GM18511 (cell line): Measurements from ENCODE around the gene TTC34.

ENCODE experiments used
- ATAC-seq: cut with Tn5 transposase; IDR thresholded peaks from one replicate; pipeline ENCODE4 v1.9.1; 2021; ENCODE audit warnings: mild to moderate bottlenecking, moderate library complexity; ENCODE audit not compliant: unreplicated experiment

The TTC34 gene

DNA sequence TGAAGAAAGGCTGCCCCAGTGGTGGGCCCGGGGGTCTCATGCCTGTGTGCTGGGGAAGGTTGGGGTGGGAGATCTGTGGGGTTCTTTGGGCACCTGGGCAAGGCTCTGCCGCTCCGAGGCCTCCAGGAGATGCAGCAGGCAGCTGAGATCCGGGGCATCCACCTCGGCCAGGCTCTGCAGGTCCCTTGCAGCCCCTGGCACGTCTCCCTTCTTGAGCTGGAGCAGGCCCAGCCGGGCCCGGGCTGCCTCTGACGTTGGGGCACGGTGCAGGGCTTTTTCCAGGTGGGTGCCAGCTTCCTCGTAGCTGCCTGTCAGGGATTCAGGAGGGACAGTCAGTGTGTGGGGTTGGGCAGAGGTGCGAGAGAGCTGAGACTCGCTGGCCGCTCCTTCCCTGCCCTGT, 157.3 kb downstream of the TTC34 start:
- no peak for ATAC-seq

DNA sequence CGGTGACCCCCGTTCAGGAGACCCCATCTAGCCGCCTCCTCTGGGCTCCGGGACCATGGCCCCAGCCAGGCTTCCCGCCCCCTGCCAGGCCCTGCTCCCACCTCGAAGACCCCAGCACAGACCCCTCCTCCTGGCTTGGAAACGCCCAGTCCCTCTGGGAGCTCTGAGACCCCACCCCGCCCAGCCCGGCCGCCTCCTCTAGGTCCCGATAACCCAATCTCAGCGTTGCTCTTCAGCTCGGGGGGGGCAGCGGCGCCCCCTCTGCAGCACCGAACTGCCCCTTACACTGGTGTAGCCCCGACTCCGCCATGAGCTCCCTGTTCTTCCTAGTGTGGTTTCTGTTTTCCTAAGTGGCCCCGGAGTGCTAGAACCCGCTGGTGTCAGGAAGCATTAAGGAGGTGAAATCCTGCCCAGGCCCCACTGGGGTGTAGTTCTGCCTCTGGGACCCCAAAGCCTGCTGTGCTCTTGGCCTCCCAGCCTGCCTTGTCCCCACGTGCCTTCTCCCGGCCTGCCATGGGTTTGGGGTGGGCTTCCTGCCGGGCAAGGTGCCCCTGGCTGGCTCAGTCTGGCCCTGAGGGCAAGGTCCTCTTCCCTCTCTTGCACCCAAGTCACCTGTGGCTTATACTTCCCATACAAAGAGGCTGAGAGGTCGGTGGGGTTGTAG, 157.9 kb downstream of the TTC34 start:
- no peak for ATAC-seq

DNA sequence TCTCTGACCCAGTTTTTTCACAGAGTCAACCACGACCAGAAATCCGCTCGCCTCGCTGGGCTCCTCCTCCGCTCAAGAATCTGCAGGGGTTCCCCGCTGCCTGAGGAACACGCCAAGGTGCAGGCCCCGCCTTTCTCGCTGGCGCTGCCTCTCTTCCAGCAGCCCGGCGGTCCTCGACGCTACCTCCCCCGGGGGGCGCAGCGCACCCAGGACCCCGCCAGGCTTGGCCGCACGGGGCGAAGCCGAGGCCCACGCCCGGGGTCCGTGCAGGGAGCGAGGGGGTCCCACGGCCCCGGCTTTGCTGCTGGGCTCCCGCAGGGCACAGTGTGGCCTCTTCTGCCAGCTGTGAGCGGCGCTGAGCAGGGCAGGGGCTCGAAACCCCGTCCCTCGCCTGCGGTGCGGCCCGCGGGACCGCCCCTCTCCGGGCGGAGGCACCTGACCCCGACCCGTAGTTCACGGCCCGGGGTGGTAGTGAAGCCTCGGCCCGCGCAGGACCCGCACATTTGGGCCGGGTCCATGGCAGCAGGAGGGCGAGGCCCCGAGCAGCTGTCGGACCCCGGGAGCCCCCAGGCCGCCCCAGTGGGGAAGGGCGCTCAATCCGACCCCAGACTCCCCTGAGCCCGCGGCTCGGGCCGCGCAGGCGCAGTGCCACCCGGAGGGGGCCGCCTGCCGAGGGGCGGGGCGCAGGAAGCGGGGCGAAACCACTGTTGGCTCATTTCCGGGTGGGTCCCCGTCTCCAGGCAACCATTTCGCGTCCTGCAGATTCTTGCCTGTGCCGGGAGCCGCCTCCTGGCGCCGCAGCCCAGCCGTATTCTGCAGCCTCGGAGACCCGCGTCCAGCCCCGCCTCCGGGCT, 158.7 kb downstream of the TTC34 start:
- ATAC-seq = peak; percentile 89

DNA sequence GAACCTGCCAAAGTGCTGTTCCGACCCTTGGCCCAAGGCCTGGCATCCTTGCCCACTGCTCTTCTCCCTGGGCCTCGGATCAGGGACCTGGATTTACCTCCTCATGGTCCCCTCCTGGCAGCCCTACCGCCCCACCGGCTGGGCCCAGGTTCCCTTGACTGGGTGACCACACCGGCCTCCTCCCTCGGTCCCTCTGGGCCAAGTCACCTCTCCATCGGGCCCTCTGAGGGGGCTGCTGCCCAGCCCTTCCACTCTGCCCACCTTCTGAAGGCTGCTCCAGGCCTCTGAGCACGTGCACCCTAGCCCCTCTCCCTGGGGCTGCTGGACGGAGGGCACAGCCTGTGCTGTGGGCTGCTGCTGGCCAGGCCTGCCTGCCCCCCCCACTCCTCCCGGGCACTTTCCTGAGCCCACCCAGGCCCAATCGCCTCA, 159.3 kb downstream of the TTC34 start:
- peak; percentile 2 for ATAC-seq

DNA sequence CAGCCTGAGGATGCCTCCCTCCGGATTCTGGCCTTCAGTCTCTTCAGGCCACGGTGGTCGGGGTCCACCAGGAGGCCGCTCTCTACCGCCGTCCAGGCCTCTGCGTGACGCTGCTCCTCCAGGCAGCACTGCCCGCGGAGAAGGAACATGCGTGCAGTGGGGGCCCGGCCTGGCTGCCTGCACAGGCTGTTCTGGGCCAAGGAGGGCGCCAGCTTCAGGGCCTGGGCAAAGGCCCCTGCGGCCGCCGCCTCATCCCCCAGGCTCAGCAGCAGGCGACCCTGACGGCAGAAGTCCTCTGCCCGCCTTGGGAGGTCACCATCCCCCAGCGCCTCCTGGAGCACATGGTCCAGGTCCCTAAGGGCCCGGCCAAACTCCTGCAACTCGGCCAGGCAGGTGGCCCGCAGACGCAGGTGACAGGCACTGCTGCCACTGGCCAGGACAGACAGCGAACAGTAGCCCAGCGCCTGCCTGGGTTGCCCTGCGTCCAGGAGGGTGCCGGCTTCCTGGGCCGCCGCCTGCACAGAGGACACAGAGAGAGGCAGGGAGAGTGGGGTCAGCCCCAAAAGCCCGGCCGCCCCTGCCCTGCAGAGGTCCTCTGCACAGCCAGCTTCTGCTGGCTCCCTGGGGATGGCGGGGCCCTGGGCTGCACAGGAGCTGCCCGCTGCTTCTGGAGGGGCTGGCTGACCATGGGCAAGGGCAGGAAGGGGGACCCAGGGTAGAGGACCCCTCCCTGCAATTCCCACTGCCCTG, 159.9 kb downstream of the TTC34 start:
- ATAC-seq = no peak

DNA sequence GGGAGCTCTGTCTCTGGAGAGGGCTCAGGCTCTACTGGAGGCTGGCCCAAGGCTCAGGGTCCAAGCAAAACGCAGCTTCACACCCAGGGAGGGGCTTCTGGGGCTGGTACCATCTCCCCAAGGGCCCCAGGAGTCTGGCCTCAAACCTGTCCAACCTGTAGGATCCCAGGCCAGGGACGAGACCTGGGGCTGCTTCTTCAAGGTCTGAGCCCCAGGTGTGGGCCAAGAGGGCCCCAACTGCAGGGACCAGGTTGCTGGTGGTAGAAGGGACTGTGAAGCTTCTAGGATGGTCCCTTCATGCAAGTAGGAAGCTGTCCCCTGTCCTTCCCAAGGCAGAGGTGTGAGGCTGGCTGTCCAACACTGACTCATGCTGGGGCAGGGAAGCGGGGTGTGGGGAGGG, 160.9 kb downstream of the TTC34 start:
- no peak for ATAC-seq

DNA sequence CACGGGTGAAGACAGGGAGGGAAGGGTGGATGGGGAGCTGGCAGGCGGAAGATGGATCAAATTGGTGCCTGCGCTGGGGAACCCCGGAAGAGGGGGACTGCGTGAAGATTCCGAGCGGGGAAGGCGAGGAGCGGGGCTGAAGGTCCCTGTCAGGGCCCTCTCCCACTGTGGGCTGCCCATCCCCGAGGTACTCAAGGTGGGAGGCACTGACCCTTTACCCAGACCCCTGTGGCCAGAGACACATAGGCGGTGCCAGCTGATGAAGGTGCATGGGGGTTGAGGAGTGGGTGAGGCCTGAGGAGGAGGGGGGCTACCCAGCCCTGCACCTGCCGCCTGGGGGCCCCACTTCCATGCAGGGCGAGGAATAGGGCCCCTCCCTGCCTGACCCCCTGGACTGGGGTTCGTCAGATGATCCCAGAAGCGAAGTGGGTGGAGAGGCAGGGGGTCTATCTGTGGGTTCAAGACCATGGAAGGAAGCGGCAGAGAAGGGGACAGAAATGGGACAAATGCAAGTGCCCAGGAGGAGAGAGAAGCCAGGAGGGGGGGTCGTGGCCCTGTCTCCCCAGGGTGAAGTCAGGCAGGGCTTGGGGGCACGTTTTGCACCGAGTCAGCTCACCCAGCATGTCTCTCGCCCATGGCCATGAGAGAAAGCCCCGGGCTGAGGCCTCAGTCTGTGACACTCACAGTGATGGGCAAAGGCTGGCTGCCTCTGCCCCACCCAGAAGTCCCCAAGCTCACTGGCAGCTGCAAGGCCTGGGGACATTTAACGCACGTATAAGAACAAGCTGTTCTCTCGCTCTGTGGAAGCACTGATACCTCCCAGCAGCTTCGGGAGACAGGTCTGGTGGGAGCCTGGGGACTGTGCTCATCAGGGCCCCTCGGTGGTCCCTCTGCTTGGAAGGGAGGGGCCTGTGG, 161.6 kb downstream of the TTC34 start:
- ATAC-seq = no peak

DNA sequence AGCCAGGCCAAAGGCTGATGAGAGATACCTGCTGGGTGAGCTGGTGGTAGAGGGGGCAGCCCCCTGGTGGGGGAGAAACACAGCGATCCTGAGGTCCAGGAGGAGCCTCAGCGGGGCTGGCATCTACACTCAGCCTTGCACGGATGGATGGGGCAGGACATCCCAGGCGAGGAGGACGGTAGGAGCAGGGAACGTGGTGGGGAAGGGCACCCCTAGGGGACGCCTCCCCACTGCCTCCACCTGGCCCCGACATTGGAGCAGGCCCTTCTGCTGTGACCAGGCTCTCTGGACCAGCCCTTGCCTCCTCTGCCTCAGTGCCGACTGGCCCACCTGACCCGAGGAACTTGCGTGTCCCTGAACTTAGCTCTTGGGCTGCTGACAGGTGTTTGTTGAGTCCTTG, 162.3 kb downstream of the TTC34 start:
- no peak for ATAC-seq

DNA sequence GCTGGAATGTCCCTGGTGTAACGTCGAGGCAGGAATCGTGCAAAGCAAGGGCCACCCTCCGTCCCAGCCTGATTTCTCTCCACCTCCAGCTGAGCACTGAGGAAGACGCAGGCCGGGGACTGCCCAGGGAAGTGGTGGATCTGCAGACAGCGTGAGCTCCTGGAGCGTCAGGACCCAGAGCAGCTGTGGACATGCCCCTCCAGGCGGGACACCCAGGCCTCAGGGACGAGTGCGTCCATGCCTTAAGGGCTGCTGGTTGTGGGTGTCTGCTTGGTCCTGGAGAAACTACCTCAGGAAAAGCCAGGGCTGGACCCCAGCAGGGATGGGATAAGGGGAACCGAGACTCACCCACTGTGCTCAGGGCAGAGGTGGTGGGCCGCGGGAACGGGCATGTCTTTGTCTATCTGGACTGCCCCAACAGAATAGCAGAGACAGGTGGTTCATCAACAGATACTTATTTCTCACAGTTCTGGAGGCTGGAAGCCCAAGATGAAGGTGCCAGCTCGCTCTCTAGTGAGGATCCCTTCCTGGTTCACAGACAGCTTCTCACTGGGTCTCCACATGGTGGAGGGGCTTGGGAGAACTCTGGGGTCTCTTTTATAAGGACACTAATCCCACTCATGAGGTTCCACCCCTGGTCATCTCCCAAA, 162.9 kb downstream of the TTC34 start:
- ATAC-seq = no peak

DNA sequence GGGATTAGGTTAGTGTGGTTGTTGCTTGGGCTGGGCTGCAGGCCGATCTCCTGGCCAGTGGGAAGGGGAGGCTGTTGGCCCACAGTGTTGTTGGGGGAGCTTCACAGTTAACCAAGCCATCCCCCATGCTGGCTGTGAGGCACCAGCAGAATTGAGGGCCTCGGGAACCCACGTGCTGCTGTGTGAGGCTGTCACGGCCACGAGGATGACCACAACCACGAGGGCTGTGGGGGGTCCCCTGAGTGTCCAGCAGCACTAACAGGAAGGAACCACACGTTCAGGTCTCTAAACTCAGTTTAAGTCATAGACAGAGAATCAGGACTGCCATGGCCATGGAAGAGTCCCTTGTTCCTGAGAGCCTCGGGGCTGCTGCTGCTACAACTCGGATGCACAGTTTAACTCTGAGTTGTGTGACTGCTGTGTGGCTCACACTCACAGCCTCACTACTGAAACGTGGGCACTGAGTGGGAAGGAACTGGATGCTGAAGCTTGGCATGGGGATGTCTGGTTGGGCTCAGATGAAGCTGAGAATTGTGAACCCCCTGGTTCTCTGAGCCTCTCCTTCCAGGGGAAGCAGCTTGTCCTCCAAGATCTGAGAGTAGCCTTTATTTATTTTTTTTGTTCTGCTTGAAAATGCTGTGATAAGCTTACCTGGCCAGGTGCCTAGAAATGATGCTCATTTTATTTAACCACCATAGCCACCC, 163.9 kb downstream of the TTC34 start:
- ATAC-seq = no peak

DNA sequence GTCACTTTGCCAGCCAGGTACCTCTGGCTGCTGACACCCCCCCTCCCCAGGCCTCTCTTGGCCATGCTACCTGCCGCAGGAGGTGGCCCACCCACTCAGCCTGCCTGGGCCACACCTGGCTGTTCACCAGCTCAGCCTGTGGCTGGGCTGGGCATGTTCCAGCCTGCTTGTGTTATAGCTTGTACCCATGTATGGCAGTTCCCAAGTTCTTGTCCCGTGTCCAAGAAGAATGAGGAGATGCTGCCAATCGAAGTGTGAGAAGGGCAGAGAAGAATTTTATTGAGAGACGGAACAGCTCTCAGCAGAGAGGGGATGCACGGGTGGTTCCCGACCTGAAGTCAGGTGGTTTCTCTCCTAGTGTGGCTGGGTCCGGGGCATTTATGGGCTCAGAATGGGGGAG, 164.8 kb downstream of the TTC34 start:
- ATAC-seq = no peak

DNA sequence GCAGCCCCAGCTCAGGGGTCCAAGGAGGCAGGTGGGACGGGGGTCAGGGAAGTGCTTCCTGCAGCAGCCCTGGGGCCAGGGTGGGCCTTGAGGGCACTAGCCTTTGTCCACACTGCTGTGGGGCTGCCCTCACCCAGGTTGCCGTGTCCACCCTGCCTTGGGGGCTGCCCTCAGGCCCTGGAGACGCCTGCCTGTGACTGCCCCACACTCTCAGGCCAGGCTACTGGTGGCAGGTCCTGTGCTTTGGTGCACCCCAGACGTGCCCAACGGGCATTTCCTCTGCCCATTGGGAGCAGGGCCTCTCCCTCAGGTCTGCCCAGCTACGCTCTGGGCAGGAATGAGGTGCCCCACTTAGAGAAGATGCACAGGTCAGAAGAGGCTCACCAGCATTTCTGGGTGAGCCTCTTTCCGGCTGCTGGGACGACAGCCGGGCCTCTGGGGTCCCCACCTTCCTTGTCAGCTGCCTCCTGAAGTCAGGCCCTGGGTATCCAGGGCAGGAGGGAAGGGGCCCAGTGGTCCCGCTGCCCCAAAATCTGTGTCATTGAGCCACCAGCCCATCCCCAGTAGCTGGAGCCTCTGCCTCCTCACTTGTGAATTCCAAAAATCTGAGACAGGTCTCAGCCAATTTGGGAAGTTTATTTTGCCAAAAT, 166.0 kb downstream of the TTC34 start:
- no peak for ATAC-seq

DNA sequence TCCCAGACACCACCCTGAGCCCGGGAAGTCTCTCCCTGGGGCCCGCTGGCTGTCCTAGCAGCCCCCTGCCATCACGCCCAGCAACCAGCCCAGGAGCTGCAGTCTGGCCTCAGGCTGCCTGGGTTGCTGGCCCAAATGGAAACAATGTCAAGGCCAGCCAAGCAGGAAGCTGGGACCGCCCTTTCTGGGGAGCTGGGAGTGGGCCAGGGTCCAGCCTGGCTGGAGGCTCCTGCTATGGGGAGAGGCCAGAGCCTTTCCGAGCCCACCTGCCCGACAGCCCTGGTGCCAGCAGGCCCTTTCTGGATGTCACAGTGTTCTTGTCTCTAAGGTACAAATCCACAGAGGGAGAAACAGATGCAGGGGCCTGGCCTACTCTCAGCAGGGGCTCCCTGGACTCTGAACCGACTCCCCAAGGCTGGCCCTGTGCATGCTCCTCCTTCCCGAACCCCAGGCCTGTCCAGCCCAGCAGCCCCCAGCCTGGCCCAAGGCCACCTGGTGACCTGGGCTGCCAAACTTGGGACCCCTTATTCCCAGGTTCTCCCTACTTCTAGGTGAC, 167.5 kb downstream of the TTC34 start:
- ATAC-seq = no peak

DNA sequence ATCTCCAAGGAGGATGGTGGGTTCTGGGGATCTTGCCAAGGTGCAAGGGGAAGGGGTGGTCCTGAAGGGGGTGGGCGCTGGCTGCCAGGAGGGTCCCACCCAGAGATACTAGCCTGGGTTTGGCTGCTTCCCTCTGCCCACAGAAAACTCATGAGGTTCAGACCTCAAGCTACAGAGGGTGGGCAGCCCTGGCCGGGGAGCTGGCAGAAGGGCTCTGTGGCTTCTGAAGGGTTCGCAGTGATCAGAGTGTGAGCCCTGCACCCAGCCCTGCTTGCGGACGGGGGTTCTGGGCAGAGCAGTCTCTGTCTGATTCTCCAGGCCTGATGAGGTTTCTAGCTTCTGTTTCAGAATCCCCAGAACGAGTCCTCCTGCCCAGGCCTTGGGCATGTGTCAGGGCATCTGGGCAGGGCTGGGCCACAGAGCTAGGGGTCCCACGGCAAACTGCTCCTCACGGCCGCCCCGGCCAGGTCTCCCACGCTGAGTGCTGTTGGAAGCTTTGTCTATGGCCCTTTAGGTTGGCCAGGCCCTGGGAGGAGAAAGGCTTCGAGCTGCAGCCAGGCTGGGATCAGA, 168.0 kb downstream of the TTC34 start:
- no peak for ATAC-seq

DNA sequence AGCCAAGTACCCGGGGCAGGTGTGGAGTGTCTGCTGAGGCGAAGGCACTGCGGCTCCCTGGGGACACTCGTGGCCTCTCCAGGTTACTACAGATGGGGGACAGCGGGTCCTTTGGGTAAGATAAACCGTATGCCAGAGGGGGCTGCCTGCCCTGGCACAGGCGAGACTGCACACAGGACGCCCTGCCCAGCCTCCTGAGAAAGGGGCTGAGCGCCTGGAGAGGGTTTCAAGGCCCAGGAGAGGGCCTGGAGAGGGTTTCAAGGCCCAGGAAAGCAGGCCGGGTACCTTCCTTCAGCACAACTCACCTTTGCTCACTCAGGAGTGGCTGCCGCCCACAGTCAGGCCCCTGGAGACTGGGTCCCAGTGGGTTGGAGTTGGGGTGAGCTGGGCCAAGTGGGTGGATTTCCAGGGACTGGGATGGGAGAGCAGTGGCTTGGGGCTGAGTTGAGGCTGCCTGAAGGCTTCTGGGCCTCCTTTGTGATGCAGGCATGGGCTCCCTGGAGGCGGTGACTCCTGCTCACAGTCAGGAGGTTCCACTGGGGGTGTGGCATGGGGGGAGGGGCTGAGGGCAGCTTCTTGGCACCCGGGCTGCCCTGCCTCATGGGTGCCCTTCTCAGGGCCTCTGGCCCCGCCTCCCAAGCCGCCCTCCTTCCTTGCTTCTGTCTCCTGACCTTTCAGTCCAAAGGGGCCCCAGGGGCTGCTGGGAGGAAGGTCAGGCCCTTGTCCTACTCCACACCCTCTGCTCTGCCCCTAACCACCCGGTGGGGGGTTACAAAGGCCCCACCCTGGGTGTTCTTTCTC, 168.7 kb downstream of the TTC34 start, which contains the start of gene MMEL1:
Gene MMEL1, minus strand, starts transcription at position 456 of the 801 bp plus-strand sequence. CDS start 3,532 bp downstream, outside the sequence.
- ATAC-seq = no peak

DNA sequence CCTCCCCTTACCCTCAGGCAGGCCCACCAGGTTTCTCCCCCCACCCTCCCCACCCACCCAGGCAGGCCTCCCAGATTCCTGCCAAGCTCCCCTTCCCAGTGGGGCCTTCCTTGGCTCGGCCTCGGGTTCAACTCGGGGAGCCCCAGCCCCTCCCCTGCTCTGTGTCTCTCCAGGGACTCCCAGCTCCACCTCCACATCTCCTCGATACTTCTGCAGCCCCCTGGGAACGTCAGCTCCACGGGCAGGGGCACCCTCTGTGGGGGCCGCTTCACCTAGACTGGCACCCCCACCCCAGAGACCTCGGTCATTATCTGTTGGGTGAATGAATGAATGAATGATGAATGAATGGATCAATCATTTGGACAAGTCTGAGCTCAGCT, 169.5 kb downstream of the TTC34 start:
- ATAC-seq = no peak
